Measurements from ENCODE around the gene C14orf132.

C14orf132 gene

GRCh38 chr14:96065661-96066459, 26.7 kb downstream of the C14orf132 start (continued):
- 0 out of 2 replicates have a peak, but pooled peaks have one; percentile 59 for TF ChIP-seq TSHZ2 (CRISPR knock-in tag; IDR thresholded peaks at IDR 0.05)

GRCh38 chr14:96066976-96067375, 27.8 kb downstream of the C14orf132 start:
- ATAC-seq = no peak
- TF ChIP-seq RARB (CRISPR knock-in tag; IDR thresholded peaks at IDR 0.05) (no peak), ARNTL (CRISPR knock-in tag; IDR thresholded peaks at IDR 0.05; ENCODE audit: borderline replicate concordance, low read depth) (no peak), PATZ1 (CRISPR knock-in tag; IDR thresholded peaks at IDR 0.05; ENCODE audit: borderline replicate concordance) (no peak), ZNF8 (CRISPR knock-in tag; IDR thresholded peaks at IDR 0.05) (no peak), CSDC2 (CRISPR knock-in tag; IDR thresholded peaks at IDR 0.05) (no peak), ZFP30 (CRISPR knock-in tag; IDR thresholded peaks at IDR 0.05) (no peak), ESRRG (CRISPR knock-in tag; IDR thresholded peaks at IDR 0.05) (no peak), GLIS3 (CRISPR knock-in tag; IDR thresholded peaks at IDR 0.05) (no peak), TCF4 (CRISPR knock-in tag; IDR thresholded peaks at IDR 0.05; ENCODE audit: borderline replicate concordance) (no peak), TSHZ2 (CRISPR knock-in tag; IDR thresholded peaks at IDR 0.05) (no peak), ISL1 (CRISPR knock-in tag; IDR thresholded peaks at IDR 0.05) (no peak), PPARA (CRISPR knock-in tag; IDR thresholded peaks at IDR 0.05; ENCODE audit: borderline replicate concordance) (no peak), ZNF565 (CRISPR knock-in tag; conservative IDR thresholded peaks at IDR 0.05; ENCODE audit: low read depth) (no peak), TOX (CRISPR knock-in tag; IDR thresholded peaks at IDR 0.05; ENCODE audit: borderline replicate concordance) (no peak), OSR1 (CRISPR knock-in tag; IDR thresholded peaks at IDR 0.05) (no peak)

GRCh38 chr14:96067985-96068930, 29.1 kb downstream of the C14orf132 start:
- TF ChIP-seq CREB5 (CRISPR knock-in tag; IDR thresholded peaks at IDR 0.05; ENCODE audit: low read depth) (no peak), GLIS3 (CRISPR knock-in tag; IDR thresholded peaks at IDR 0.05) (no peak), OSR1 (CRISPR knock-in tag; IDR thresholded peaks at IDR 0.05) (no peak), BACH2 (CRISPR knock-in tag; IDR thresholded peaks at IDR 0.05; ENCODE audit: borderline replicate concordance) (no peak), ZNF565 (CRISPR knock-in tag; conservative IDR thresholded peaks at IDR 0.05; ENCODE audit: low read depth) (no peak), ESRRG (CRISPR knock-in tag; IDR thresholded peaks at IDR 0.05) (no peak), TSHZ2 (CRISPR knock-in tag; IDR thresholded peaks at IDR 0.05) (no peak), POU6F1 (CRISPR knock-in tag; IDR thresholded peaks at IDR 0.05; ENCODE audit: borderline replicate concordance, low read depth) (no peak)
- ATAC-seq = no peak

Data from SK-N-SH treated with all-trans-retinoic acid at 6 μM for 48 hours (cell line).